Heart left ventricle (tissue), 16 donors: Measurements from ENCODE around the gene KCNMA1. TPM values are rescaled to one million over a fixed set of nuclear protein-coding genes. Genes with fewer than 3 reads are reported as not detected.
A peak's percentile ranks its signal among the peaks of the same experiment; 100 is the strongest.

Experiments
- ATAC-seq, 4 donors: fragments of 200-7000 bp; cut with Tn5 transposase; one replicate each; pipeline ENCODE4 v1.9.1; 2020 to 2022; ENCODE audit warnings: moderate library complexity in 4 of 4, mild to moderate bottlenecking in 3 of 4, moderate number of reproducible peaks in 1 of 4
- DNase-seq, 5 donors: peaks; one replicate each; pipeline ENCODE4 v3.0.0-alpha.2; 2020
- H3K27ac ChIP-seq, 12 donors: fragments of 200-600 bp; sonication (generic) in 4 of 12; one replicate each; pipeline versions ENCODE4 v1.5.0 to v1.8.0; 2016 to 2022; ENCODE audit warnings: mild to moderate bottlenecking in 2 of 12
- H3K27me3 ChIP-seq, 9 donors: fragments of 200-600 bp; sonication (generic) in 2 of 9; one replicate each; pipeline versions ENCODE4 v1.5.1 to v1.8.0; 2016 to 2022; ENCODE audit warnings: mild to moderate bottlenecking in 3 of 9
- H3K36me3 ChIP-seq, 9 donors: fragments of 200-600 bp; sonication (generic) in 2 of 9; one replicate each; pipeline versions ENCODE4 v1.5.0 to v1.8.0; 2018 to 2022; ENCODE audit warnings: mild to moderate bottlenecking in 2 of 9
- H3K4me1 ChIP-seq, 12 donors: fragments of 200-600 bp; sonication (generic) in 4 of 12; one replicate each; pipeline versions ENCODE4 v1.5.0 to v1.8.0; 2016 to 2022; ENCODE audit warnings: mild to moderate bottlenecking in 3 of 12
- H3K4me3 ChIP-seq, 12 donors: fragments of 200-600 bp; sonication (generic) in 4 of 12; one replicate each; pipeline versions ENCODE4 v1.5.0 to v1.8.0; 2017 to 2022; ENCODE audit warnings: mild to moderate bottlenecking in 9 of 12, moderate library complexity in 4 of 12
- H3K9me3 ChIP-seq, 12 donors: fragments of 200-600 bp; sonication (generic) in 4 of 12; one replicate each; pipeline versions ENCODE4 v1.5.0 to v1.8.0; 2016 to 2022; ENCODE audit warnings: mild to moderate bottlenecking in 1 of 12
- POLR2A ChIP-seq, 2 donors: fragments of 450-650 bp; IDR thresholded peaks; one replicate each; pipeline ENCODE4 v1.6.1; 2017; ENCODE audit warnings: antibody characterized with exemption in 2 of 2, mild to moderate bottlenecking in 2 of 2, moderate library complexity in 2 of 2
- WGBS, 4 donors: extraction: QIAGEN DNeasy Blood & Tissue Kit in 2 of 4; methylation state at CpG; one replicate each; pipeline versions ENCODE4 v1.1.5 to v1.1.7; 2013 to 2018; 5-methylcytosine and 5-hydroxymethylcytosine counted together
- intact Hi-C, 10 donors: fragments of 100-400 bp; cut with DNase I; formaldehyde crosslinking; loops; one replicate each; pipeline versions ENCODE4 v1.11.1 to v1.14.2; 2022
- polyA plus RNA-seq, 2 donors: library from polyadenylated mRNA; stranded (reverse); fragments of 200-250 nt; gene quantifications; one replicate each; pipeline ENCODE4 v1.2.3, GENCODE V29; 2013
- total RNA-seq, 9 donors: library from RNA; depleted of rRNA in 2 of 9; stranded (reverse); fragments of >200 nt in 2 of 9; fragmentation: NEBNext Ultra II Directional in 3 of 9; extraction: Animal tissue kit (Norgen Biotek cat#: 25700) in 3 of 9; gene quantifications; one replicate each; pipeline versions ENCODE4 v1.1.0 to v1.2.4, GENCODE V29; 2016 to 2023
- TF ChIP-seq, protein P1 (sequence below), 12 donors: fragments of 200-600 bp; sonication (generic) in 4 of 12; IDR thresholded peaks; one replicate each; pipeline versions ENCODE4 v1.5.0 to v1.8.0; 2018 to 2022; ENCODE audit warnings: antibody characterized with exemption in 12 of 12, mild to moderate bottlenecking in 5 of 12
- donor health status: ischemic (EF 13 %, LVEDD 7.1; RV severe dilation, severe dysfunction).
- donor health status: healthy with polysubstance abuse.
- donor health status: DM: no; HTN: yes; CAD: no.
- donor health status: DM: no; HTN: no; CAD: no.
- donor health status: ischemic (EF 25% LVEDD 6.9; RV normal size, moderate dysfunction).
- donor health status: ischemic (EF 25% LVEDD 5.7; RV mildly dilated, moderate dysfunction).
- donor health status: healthy.
- donor health status: DM: yes; HTN: yes; CAD: no.
- donor health status: ischemic (EF 35%, LVEDD 5.7; RV mildly dilated, moderate dysfunction).
- donor health status: nonischemic (EF 11% LVEDD 7.7; RV severe dilation, severe dysfunction).
- donor health status: DM: yes; HTN: yes; CAD: no.
- donor health status: PGD.
- donor health status: ischemic (EF 29% LVEDD 5.4; RV normal size, mild dysfunction).
- donor health status: nonischemic (EF 23%, LVEDD 6.1; RV moderate dilation, normal function).

The KCNMA1 gene
- total and polyA plus RNA-seq, 11 donors: 0.39 to 8.7 (median 1.7) TPM

DNA sequence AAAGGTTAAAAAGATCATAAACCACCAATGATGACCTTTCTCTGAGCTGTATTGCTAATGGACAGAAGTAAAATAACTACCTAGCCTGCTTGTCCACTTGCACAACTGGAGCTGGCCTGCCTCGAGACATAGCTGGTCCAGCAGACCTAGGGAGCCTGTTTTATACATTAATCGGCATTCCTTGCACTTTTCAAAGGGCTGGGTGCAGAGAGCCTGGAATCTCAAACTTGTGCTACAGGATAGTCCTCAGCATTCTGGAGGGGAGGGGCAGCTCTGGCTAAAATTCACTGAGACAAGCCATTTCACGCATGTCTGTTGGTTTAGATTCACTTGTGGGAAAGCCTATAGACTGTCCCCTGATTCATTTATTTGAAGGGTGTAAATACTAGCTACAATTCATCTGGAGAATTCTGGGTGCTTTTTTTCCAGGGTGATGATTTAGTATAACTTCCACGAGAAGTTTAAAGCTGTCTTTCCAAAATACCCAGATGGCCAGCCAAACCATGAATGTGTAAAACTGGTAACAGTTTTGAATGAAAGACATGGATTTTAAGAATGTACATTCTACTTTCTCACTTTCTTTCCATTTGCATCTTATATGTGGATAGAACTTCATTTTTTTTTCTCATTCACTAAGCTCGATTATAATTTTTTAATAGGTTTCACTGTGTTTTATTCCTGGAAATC is 389.4 kb downstream of the KCNMA1 start:
- DNase-seq: no peak
- H3K4me3 ChIP-seq: no peak overlapping the region
- peaks cover 0 to 12% (median 0%) of the 10 kb centered on the region in 9 donors for H3K27me3 ChIP-seq
- H3K4me1 ChIP-seq: peaks cover 0 to 33% (median under 1%) of the 10 kb centered on the region in 12 donors
- TF ChIP-seq, protein P1, sequence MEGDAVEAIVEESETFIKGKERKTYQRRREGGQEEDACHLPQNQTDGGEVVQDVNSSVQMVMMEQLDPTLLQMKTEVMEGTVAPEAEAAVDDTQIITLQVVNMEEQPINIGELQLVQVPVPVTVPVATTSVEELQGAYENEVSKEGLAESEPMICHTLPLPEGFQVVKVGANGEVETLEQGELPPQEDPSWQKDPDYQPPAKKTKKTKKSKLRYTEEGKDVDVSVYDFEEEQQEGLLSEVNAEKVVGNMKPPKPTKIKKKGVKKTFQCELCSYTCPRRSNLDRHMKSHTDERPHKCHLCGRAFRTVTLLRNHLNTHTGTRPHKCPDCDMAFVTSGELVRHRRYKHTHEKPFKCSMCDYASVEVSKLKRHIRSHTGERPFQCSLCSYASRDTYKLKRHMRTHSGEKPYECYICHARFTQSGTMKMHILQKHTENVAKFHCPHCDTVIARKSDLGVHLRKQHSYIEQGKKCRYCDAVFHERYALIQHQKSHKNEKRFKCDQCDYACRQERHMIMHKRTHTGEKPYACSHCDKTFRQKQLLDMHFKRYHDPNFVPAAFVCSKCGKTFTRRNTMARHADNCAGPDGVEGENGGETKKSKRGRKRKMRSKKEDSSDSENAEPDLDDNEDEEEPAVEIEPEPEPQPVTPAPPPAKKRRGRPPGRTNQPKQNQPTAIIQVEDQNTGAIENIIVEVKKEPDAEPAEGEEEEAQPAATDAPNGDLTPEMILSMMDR (IDR thresholded peaks at IDR 0.05): no peak
- TF ChIP-seq POLR2A (IDR thresholded peaks at IDR 0.05): no peak
- H3K27ac ChIP-seq: peak overlapping the region in 1 of 12 donors; percentile 87
- no peaks in the 10 kb centered on the region for H3K9me3 ChIP-seq
- no peak for ATAC-seq
- intact Hi-C loops: no loop called here
- H3K36me3 ChIP-seq: no peaks in the 10 kb centered on the region
- whole genome bisulfite sequencing, 4 donors: 73 to 85% (median 78%) methylated on average over 5 of the region's 5 CpGs

DNA sequence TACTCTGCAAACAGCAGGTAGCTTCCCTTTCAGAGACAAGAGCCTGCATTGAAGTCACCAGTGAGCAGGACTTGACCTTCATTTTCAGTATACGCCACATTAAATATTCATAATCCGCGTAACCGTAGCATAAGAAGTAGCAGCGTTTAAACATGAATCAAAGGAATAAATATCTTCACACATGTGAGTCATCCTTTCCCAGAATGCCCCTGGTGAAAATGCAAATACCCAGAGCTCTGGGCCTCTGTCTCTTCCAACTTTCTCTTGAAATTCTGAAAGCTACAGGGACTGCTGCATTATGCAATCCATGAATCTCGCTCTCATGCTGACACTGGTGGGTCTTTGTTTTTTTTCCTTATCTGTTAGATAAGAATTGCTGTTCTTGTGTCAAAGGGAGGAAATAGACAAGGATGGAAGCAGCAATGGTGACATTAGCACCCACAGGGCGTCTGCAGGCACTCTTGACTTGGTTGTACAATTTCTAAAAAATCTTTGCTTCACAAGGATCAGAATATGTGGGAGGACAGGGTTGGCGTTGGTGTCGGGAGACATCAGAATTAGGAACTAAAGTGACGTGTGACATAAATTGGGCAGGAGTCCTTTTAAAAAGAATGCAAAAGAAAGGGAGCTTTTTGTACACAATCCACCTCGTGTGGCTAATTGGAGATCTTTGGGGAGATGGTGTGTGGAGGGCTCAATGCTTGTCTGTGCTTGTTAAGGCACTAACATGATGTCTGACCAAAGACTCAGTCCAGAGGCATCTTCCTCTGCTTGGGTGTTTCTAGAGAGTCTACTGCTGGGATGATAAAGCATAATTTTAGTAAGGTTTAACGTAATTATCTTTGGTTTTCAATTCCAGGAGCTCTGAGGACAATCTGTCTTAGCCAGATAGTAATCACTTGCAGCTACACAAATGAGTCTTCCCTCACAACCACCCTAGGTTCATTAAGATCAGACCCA is 390.3 kb downstream of the KCNMA1 start:
- Histone ChIP-seq H3K4me1 (peaks cover 0 to 34% (median 3%) of the 10 kb centered on the region in 12 donors), H3K9me3 (no peaks in the 10 kb centered on the region), H3K27me3 (peaks cover 0 to 12% (median 0%) of the 10 kb centered on the region in 9 donors), H3K27ac (peak overlapping the region in 3 of 12 donors; percentile 22 to 87 (median 58)), H3K36me3 (no peaks in the 10 kb centered on the region), H3K4me3 (no peak overlapping the region)
- TF ChIP-seq, protein P1 (IDR thresholded peaks at IDR 0.05): no peak
- TF ChIP-seq POLR2A (IDR thresholded peaks at IDR 0.05): no peak
- WGBS, 4 donors: 46 to 65% (median 59%) methylated on average over 12 of the region's 12 CpGs
- ATAC-seq (peak in 3 of 4 donors; percentile 55 to 77 (median 76)), DNase-seq (no peak)
- intact Hi-C loops: no loop called here

GRCh38 chr10:77245953-77246352 is 391.7 kb downstream of the KCNMA1 start:
- intact Hi-C loops: no loop called here
- peak in 1 of 4 donors; percentile 30 for ATAC-seq

More at GRCh38 chr10:77245953-77246352, 391.7 kb downstream of the KCNMA1 start:
- Histone ChIP-seq H3K4me1 (peaks cover 0 to 34% (median 3%) of the 10 kb centered on the region in 12 donors), H3K27ac (peak overlapping the region in 2 of 12 donors; percentile 58 to 87), H3K27me3 (peaks cover 0 to 12% (median 0%) of the 10 kb centered on the region in 9 donors), H3K36me3 (no peaks in the 10 kb centered on the region), H3K9me3 (no peaks in the 10 kb centered on the region), H3K4me3 (no peak overlapping the region)
- WGBS, 4 donors: 68 to 86% (median 79%) methylated on average over 1 of the region's 1 CpG
- no peak for DNase-seq
- TF ChIP-seq POLR2A (IDR thresholded peaks at IDR 0.05): no peak
- TF ChIP-seq, protein P1 (IDR thresholded peaks at IDR 0.05): no peak
